ENCODE data around the gene OR5B2.

Gene OR5B2

DNA sequence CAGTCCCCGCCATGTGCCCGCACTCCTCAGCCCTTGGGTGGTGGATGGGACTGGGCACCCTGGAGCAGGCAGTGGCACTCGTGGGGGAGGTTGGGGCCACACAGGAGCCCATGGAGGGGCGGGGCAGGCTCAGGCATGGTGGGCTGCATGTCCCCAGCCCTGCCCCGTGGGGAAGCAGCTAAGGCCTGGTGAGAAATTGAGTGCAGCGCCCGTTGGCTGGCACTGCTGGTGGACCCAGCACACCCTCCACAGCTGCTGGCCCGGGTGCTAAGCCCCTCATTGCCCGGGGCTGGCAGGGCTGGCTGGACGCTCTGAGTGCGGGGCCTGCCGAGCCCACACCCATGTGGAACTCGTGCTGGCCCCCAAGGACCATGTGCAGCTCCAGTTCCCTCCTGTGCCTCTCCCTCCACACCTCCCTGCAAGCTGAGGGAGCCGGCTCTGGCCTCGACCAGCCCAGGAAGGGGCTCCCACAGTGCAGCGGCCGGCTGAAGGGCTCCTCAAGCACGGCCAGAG is 37.3 kb downstream of the OR5B2 start:
- H3K23ac ChIP-seq (ENCODE audit: low read length): no peak overlapping the region
- H3K56ac ChIP-seq (ENCODE audit: low read length): no peak overlapping the region
- H2BK5ac ChIP-seq (ENCODE audit: low read length): no peak overlapping the region
- no peaks in the 10 kb centered on the region for H3K4me1 ChIP-seq (ENCODE audit: control insufficient read depth, low read depth, low read length)
- H3K4ac ChIP-seq (ENCODE audit: low read depth, low read length): no peak overlapping the region
- no CpG with 5 or more reads among the region's 18 CpGs for WGBS (ENCODE audit: extremely low coverage, insufficient coverage, low lambda C conversion rate)
- no peak overlapping the region for H4K8ac ChIP-seq (ENCODE audit: low read depth, low read length)
- H3K36me3 ChIP-seq (ENCODE audit: control insufficient read depth, insufficient read depth, low read length): no peaks in the 10 kb centered on the region
- H3K18ac ChIP-seq (ENCODE audit: low read length): no peak overlapping the region
- H2AK5ac ChIP-seq (ENCODE audit: low read length): no peak overlapping the region
- DNase-seq: no peak
- no peak overlapping the region for H3K9ac ChIP-seq (ENCODE audit: low read length)
- no peaks in the 10 kb centered on the region for H3K79me2 ChIP-seq (ENCODE audit: control insufficient read depth, insufficient read depth, low read length)
- H3K4me3 ChIP-seq (ENCODE audit: low read length): no peak overlapping the region
- H4K5ac ChIP-seq (ENCODE audit: low read length): no peak overlapping the region
- no peak overlapping the region for H3K27ac ChIP-seq (ENCODE audit: low read depth, low read length)
- no peak overlapping the region for H2BK15ac ChIP-seq (replicated peaks; ENCODE audit: low read depth)
- no peaks in the 10 kb centered on the region for H3K27me3 ChIP-seq (ENCODE audit: insufficient read depth, low read length, poor library complexity)
- H2BK120ac ChIP-seq (ENCODE audit: low read depth, low read length): no peak overlapping the region
- no peaks in the 10 kb centered on the region for H3K79me1 ChIP-seq (ENCODE audit: low read length)
- no peak overlapping the region for H3K4me2 ChIP-seq (ENCODE audit: low read length)

All from mesendoderm (in vitro differentiated cells).